ENCODE data around the gene DIAPH2.

DNA sequence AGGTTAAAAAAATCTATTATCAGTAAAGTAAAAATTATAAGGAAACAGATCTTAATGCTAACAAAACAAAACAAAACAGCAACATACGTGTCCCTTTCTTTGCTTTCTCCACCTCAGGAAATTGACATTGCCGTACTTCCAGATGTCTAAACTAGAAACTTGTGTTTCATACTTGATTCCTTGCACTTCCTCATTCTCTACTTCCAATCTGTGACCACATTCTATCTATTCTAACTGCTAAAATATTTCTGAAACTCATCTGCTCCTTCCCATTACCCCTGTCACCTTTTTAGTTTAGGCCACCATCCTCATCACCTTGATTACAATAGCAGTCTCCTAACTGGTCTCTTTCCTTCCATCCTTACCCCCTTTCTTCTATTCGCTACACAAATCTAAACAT lies 176.6 kb downstream of the DIAPH2 start:
- TF ChIP-seq, protein P1, sequence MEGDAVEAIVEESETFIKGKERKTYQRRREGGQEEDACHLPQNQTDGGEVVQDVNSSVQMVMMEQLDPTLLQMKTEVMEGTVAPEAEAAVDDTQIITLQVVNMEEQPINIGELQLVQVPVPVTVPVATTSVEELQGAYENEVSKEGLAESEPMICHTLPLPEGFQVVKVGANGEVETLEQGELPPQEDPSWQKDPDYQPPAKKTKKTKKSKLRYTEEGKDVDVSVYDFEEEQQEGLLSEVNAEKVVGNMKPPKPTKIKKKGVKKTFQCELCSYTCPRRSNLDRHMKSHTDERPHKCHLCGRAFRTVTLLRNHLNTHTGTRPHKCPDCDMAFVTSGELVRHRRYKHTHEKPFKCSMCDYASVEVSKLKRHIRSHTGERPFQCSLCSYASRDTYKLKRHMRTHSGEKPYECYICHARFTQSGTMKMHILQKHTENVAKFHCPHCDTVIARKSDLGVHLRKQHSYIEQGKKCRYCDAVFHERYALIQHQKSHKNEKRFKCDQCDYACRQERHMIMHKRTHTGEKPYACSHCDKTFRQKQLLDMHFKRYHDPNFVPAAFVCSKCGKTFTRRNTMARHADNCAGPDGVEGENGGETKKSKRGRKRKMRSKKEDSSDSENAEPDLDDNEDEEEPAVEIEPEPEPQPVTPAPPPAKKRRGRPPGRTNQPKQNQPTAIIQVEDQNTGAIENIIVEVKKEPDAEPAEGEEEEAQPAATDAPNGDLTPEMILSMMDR (IDR thresholded peaks at IDR 0.05; ENCODE audit: low read depth, low read length, poor library complexity, severe bottlenecking), result no peak
- TF ChIP-seq EZH2phosphoT487 (IDR thresholded peaks at IDR 0.05; ENCODE audit: borderline replicate concordance, low read length), result no peak

Measured in DOHH2 (cell line).